DND-41 (cell line): ENCODE measurements around the gene PCGF2.

Experiments used
- ATAC-seq: fragments of 200-7000 bp; cut with Tn5 transposase; 3 replicates; pipeline ENCODE4 v1.9.1; 2021; ENCODE audit warnings: low read depth; ENCODE audit not compliant: insufficient read depth
- DNase-seq: peaks from one replicate; pipeline ENCODE4 v3.0.0-alpha.2; 2020
- H2AFZ ChIP-seq: 2 replicates; pipeline ENCODE4 v1.6.0; 2012; ENCODE audit warnings: low read depth, low read length
- H3K27ac ChIP-seq: 2 replicates; pipeline ENCODE4 v1.5.1; 2012; ENCODE audit warnings: low read length, inconsistent platforms
- H3K27me3 ChIP-seq: fragments of 200-600 bp; sonication (generic); 2 replicates; pipeline ENCODE4 v1.6.0; 2012; ENCODE audit warnings: low read length, mild to moderate bottlenecking, inconsistent platforms; ENCODE audit not compliant: insufficient read depth, poor library complexity
- H3K36me3 ChIP-seq: 2 replicates; pipeline ENCODE4 v1.5.1; 2012; ENCODE audit warnings: low read length, inconsistent platforms; ENCODE audit not compliant: insufficient read depth
- H3K4me1 ChIP-seq: 2 replicates; pipeline ENCODE4 v1.5.1; 2012; ENCODE audit warnings: mild to moderate bottlenecking, low read length; ENCODE audit not compliant: insufficient read depth
- H3K4me2 ChIP-seq: 2 replicates; pipeline ENCODE4 v1.6.0; 2012; ENCODE audit warnings: mild to moderate bottlenecking, moderate library complexity, low read length, inconsistent platforms; ENCODE audit not compliant: insufficient read depth
- H3K4me3 ChIP-seq, 2 experiments: fragments of 200-600 bp in 1 of 2; shearing (Covaris generic) in 1 of 2; 2 replicates each; pipeline ENCODE4 v1.5.1; 2012 to 2016; ENCODE audit warnings: inconsistent platforms in 2 of 2, low read length in 2 of 2, mild to moderate bottlenecking in 2 of 2, low read depth in 1 of 2, moderate library complexity in 1 of 2
- H3K79me2 ChIP-seq: 2 replicates; pipeline ENCODE4 v1.6.0; 2012; ENCODE audit warnings: low read length, inconsistent platforms; ENCODE audit not compliant: insufficient read depth
- H3K9ac ChIP-seq: 2 replicates; pipeline ENCODE4 v1.6.0; 2012; ENCODE audit warnings: low read depth, mild to moderate bottlenecking, inconsistent platforms, low read length, moderate library complexity
- H3K9me3 ChIP-seq: 2 replicates; pipeline ENCODE4 v1.5.1; 2012; ENCODE audit warnings: low read length, moderate library complexity, mild to moderate bottlenecking, inconsistent platforms; ENCODE audit not compliant: insufficient read depth, severe bottlenecking
- H4K20me1 ChIP-seq: 2 replicates; pipeline ENCODE4 v1.6.0; 2012; ENCODE audit warnings: low read length; ENCODE audit not compliant: insufficient read depth
- CTCF ChIP-seq: IDR thresholded peaks from 2 replicates; pipeline ENCODE4 v1.5.1; 2012; ENCODE audit warnings: borderline replicate concordance, low read length, moderate library complexity, mild to moderate bottlenecking; ENCODE audit not compliant: poor library complexity, severe bottlenecking; ENCODE audit errors: extremely low read depth
- EZH2 ChIP-seq: IDR thresholded peaks from 3 replicates; pipeline ENCODE4 v1.6.1; 2012; ENCODE audit warnings: borderline replicate concordance, low read depth, mild to moderate bottlenecking, moderate library complexity, low read length, inconsistent platforms; ENCODE audit not compliant: severe bottlenecking

Gene PCGF2

DNA sequence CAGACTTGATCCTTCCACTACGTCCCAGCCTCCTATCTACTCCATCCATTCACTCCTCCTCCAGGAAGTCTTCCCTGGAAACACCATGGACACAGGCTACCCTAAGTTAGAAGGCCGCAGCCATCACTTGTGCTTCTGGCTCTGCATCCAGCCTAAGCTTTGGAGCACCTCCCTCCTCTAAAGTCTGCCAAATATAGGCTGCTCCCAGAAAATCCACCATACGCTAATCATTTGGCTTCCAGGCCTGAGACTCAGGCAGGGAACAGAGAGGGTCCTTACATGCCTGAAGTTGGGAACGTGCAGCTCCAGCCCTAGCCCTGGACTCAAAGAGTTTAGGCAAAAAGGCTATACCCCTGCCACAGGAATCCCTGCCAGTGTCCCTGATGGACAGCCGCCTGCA, 6.7 kb downstream of the PCGF2 start:
- H3K27ac ChIP-seq, result no peak overlapping the region
- H3K36me3 ChIP-seq, result peaks cover 35% of the 10 kb centered on the region
- no peak for ATAC-seq
- TF ChIP-seq EZH2 (no peak), CTCF (no peak)
- H3K4me3 ChIP-seq, result no peak overlapping the region
- no peaks in the 10 kb centered on the region for H3K27me3 ChIP-seq
- no peak for DNase-seq
- no peak overlapping the region for H2AFZ ChIP-seq
- peaks cover 50% of the 10 kb centered on the region; the same call in 1 of the 2 replicates for H4K20me1 ChIP-seq
- no peaks in the 10 kb centered on the region for H3K9me3 ChIP-seq
- no peak overlapping the region for H3K9ac ChIP-seq
- peaks cover 20% of the 10 kb centered on the region for H3K4me1 ChIP-seq
- peaks cover 60% of the 10 kb centered on the region for H3K79me2 ChIP-seq
- no peak overlapping the region for H3K4me2 ChIP-seq

GRCh38 chr17:38740806-38741205, 7.3 kb downstream of the PCGF2 start:
- ATAC-seq, result no peak
- Histone ChIP-seq H3K27ac (no peak overlapping the region), H3K9ac (no peak overlapping the region), H3K4me1 (peaks cover 13% of the 10 kb centered on the region), H3K4me2 (no peak overlapping the region), H2AFZ (no peak overlapping the region), H3K27me3 (no peaks in the 10 kb centered on the region), H3K9me3 (no peaks in the 10 kb centered on the region), H3K79me2 (peaks cover 54% of the 10 kb centered on the region), H3K36me3 (peaks cover 39% of the 10 kb centered on the region), H4K20me1 (peaks cover 43% of the 10 kb centered on the region; the same call in 1 of the 2 replicates), H3K4me3 (no peak overlapping the region)
- TF ChIP-seq CTCF (no peak), EZH2 (no peak)
- DNase-seq, result no peak

- DNase-seq (no peak), ATAC-seq (no peak)
- no peak for TF ChIP-seq EZH2
- H3K9ac ChIP-seq, result no peak overlapping the region
- H3K36me3 ChIP-seq, result peaks cover 46% of the 10 kb centered on the region
- peaks cover 48% of the 10 kb centered on the region for H3K79me2 ChIP-seq
- no peaks in the 10 kb centered on the region for H3K9me3 ChIP-seq
- no peak overlapping the region for H3K4me2 ChIP-seq
- peaks cover 12% of the 10 kb centered on the region; the same call in 1 of the 2 replicates for H3K4me1 ChIP-seq
- H3K27ac ChIP-seq, result no peak overlapping the region
- H3K4me3 ChIP-seq, result no peak overlapping the region
- no peak overlapping the region for H2AFZ ChIP-seq
- H4K20me1 ChIP-seq, result peaks cover 45% of the 10 kb centered on the region; the same call in 1 of the 2 replicates
- no peaks in the 10 kb centered on the region for H3K27me3 ChIP-seq
Observed at GRCh38 chr17:38740044-38740443, 8.1 kb downstream of the PCGF2 start.

DNA sequence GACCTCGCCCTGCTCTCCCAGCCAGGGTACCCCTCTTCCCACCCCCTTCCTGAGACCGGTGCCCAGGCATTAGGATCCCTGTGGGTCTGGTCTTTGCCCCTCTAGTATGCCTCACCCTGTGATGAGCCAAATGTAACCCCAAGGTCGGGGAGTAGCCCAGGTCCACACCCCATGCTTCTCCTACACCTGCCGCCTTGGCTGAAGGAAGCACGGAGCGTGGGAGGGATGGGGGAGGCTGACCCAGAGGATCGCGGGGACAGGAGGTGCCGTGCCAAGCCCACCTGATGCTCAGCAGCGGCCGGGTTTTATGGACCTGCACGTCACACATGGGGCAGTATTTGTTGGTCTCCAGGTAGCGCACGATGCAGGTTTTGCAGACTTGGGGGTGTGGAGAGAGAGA, 8.8 kb downstream of the PCGF2 start:
- TF ChIP-seq EZH2, result no peak
- no peak for TF ChIP-seq CTCF

More for the DNA sequence above, 8.8 kb downstream of the PCGF2 start:
- no peak overlapping the region for H3K9ac ChIP-seq
- H3K4me3 ChIP-seq, result no peak overlapping the region
- H3K79me2 ChIP-seq, result peaks cover 41% of the 10 kb centered on the region
- no peak overlapping the region for H3K27ac ChIP-seq
- peaks cover 15% of the 10 kb centered on the region for H3K4me1 ChIP-seq
- no peaks in the 10 kb centered on the region for H3K9me3 ChIP-seq
- H3K4me2 ChIP-seq, result no peak overlapping the region
- no peak for ATAC-seq
- peaks cover 42% of the 10 kb centered on the region; the same call in 1 of the 2 replicates for H4K20me1 ChIP-seq
- H3K36me3 ChIP-seq, result peaks cover 46% of the 10 kb centered on the region
- no peak overlapping the region for H2AFZ ChIP-seq
- no peak for DNase-seq
- H3K27me3 ChIP-seq, result no peaks in the 10 kb centered on the region
